Measurements from ENCODE around the gene ZGLP1. TPM values are rescaled to one million over a fixed set of nuclear protein-coding genes. Genes with fewer than 3 reads are reported as not detected.
"Not testable (repeated sequence)": the region's sequence is repeated elsewhere in the genome, so short reads cannot be mapped to it uniquely, and the experiment has no call there.

The ZGLP1 gene
- total and polyA plus RNA-seq, 5 experiments from 2014 or later: 0.27 to 12.2 (median 10.0) TPM; not detected in 2

DNA sequence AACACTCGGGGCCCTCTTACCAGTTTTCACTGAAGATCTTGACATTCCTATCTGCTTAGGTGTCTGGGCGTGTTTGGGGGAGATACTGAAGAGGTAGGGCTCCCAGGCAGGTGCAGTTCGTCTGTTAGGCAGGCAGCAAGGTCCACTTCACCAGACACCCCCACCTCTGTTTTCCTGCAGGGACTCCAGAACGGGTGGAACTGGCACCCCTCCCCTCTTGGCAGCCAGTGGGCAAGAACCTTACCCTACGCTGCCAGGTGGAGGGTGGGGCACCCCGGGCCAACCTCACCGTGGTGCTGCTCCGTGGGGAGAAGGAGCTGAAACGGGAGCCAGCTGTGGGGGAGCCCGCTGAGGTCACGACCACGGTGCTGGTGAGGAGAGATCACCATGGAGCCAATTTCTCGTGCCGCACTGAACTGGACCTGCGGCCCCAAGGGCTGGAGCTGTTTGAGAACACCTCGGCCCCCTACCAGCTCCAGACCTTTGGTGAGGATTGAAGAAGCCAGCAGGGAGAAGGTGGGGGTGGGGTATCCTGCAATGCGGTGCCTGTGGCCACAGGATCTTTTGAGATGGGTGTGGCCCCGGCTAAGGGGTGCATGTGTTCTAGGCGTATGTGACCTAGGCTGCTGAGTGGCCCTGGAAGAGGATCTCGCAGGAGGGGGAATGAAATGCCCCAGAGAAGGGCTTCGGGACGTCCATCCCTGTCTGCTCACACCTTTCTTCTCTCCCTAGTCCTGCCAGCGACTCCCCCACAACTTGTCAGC, 26.1 kb downstream of the ZGLP1 start:
- H3K27ac Mint-ChIP-seq: no peak overlapping the region
- POLR2A ChIA-PET: interaction anchor here (1.1 kb wide), 1 partner anchor 105 kb away, joined by 3 read pairs; no protein-coding TSS in a partner anchor
- DNase-seq (no peak), ATAC-seq (no peak)
- peaks cover 2 to 11% (median 5%) of the 10 kb centered on the region in 5 donors for H3K27me3 Mint-ChIP-seq
- H3K36me3 Mint-ChIP-seq: peaks cover 9 to 42% (median 10%) of the 10 kb centered on the region in 3 donors
- no peaks in the 10 kb centered on the region for H3K9me3 Mint-ChIP-seq
- H3K4me1 Mint-ChIP-seq: peaks cover 15 to 48% (median 30%) of the 10 kb centered on the region in 4 donors
- no peak overlapping the region for H3K4me3 Mint-ChIP-seq

DNA sequence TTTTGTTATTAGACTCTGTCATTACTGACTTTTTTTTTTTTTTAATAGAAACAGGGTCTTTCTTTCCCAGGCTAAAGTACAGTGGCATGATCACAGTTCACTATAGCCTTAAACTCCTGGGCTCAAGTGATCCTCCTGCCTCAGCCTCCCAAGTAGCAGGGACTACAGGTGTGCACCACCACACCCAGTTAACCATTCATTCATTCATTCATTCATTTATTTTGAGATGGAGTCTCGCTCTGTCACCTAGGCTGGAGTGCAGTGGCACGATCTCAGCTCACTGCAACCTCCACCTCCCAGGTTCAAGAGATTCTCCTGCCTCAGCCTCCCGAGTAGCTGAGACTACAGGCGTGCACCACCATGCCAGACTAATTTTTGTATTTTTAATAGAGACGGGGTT, 27.6 kb downstream of the ZGLP1 start:
- peaks cover 12 to 36% (median 17%) of the 10 kb centered on the region in 4 donors for H3K4me1 Mint-ChIP-seq
- H3K9me3 Mint-ChIP-seq, ATAC-seq, DNase-seq, H3K27ac Mint-ChIP-seq, POLR2A ChIA-PET, H3K4me3 Mint-ChIP-seq, H3K27me3 Mint-ChIP-seq: not testable (repeated sequence)
- H3K36me3 Mint-ChIP-seq: peaks cover 9 to 47% (median 13%) of the 10 kb centered on the region in 3 donors

GRCh38 chr19:10279737-10280442, 29.7 kb downstream of the ZGLP1 start:
- Mint-ChIP-seq H3K36me3 (peaks cover under 1 to 49% (median 9%) of the 10 kb centered on the region in 3 donors), H3K27me3 (no peaks in the 10 kb centered on the region), H3K9me3 (no peaks in the 10 kb centered on the region), H3K4me1 (peaks cover 4 to 16% (median 12%) of the 10 kb centered on the region in 4 donors), H3K4me3 (peak overlapping the region in 3 of 10 donors; percentile 21 to 49 (median 35)), H3K27ac (peak overlapping the region in 9 of 10 donors; percentile 14 to 81 (median 68))
- no peak for ATAC-seq
- DNase-seq: no peak
- POLR2A ChIA-PET: interaction anchor here (0.6 to 1.3 kb wide), 3 partner anchors 9 to 686 kb away, joined by 3 to 6 read pairs (median 4); partner anchors contain the start of genes ICAM1 and ICAM5

DNA sequence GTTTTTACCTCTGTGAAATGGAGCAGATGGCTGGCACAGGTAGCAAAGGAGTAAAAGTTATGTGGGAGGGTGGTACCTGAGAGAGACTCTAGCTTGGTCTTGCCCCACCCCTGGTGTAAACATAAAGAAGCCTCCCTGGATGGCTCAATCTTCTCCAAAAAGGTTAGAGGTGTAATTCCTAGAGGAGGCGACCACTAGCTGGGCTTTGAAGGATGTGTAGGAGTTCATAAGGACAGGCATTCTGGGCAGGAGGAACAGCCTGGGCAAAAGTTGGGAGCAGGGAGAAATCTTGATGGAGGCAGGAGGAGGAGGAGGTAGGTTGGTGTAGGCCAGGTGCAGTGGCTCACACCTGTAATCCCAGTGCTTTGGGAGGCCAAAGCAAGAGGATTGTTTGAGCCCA, 30.7 kb downstream of the ZGLP1 start:
- Mint-ChIP-seq H3K9me3 (no peaks in the 10 kb centered on the region), H3K4me1 (peaks cover 6 to 16% (median 14%) of the 10 kb centered on the region in 4 donors), H3K36me3 (peaks cover 0 to 47% (median 4%) of the 10 kb centered on the region in 3 donors), H3K27ac (peak overlapping the region in 2 of 10 donors; percentile 22 to 70), H3K27me3 (no peaks in the 10 kb centered on the region), H3K4me3 (no peak overlapping the region)
- ATAC-seq (no peak), DNase-seq (no peak)
- POLR2A ChIA-PET: interaction anchor here (0.6 kb wide), 1 partner anchor 77 kb away, joined by 4 read pairs; no protein-coding TSS in a partner anchor

DNA sequence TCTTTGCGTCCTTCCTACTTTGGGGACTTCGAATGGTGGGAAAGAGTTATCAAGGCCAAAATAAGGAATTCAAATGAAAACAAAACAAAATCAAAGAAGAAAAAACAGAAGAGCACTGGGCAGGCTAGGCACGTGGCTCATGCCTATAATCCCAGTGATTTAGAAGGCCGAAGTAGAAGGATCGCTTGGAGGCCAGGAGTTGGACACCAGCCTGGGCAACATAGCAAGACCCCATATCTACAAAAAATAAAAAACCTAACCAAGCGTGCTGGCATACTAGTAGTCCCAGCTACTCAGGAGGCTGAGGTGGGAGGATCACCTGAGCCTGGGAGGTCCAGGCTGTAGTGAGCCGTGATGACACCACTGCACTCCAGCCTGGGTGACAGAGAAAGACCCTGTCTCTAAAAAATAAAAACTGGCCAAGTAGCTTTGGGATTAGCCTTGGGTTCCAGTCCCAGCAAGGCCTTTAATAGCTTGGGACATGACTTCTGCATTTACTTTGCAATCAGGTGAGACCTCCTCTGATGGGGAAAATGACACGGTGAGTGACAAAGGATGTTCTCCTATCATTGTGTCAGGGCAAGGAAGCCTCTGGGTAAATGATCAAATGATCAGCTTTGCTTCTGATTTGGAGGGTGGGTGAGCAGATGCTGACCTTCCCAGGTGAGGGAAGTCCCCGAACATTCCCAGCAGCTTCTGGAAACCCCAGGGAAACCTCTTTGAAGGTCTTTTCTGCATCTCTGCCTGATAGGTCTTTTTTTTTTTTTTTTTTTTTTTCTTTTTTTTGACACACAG, 31.6 kb downstream of the ZGLP1 start:
- Mint-ChIP-seq H3K9me3 (no peaks in the 10 kb centered on the region), H3K27me3 (no peaks in the 10 kb centered on the region), H3K4me3 (no peak overlapping the region), H3K36me3 (peaks cover 0 to 39% (median 3%) of the 10 kb centered on the region in 3 donors), H3K4me1 (peaks cover 6 to 17% (median 15%) of the 10 kb centered on the region in 4 donors), H3K27ac (peak overlapping the region in 4 of 10 donors; percentile 15 to 70 (median 51))
- DNase-seq: no peak
- no peak for ATAC-seq
- POLR2A ChIA-PET: no interaction called here

DNA sequence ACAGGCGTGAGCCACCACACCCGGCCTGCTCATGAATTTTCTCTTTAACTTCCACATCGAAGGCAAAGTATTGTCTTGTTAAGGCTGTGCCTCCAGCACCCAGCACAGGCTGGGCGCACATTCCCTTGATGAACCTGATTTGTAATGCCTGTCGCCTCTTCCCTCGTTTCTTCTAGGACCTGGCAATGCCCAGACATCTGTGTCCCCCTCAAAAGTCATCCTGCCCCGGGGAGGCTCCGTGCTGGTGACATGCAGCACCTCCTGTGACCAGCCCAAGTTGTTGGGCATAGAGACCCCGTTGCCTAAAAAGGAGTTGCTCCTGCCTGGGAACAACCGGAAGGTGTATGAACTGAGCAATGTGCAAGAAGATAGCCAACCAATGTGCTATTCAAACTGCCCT, 35.0 kb downstream of the ZGLP1 start:
- Mint-ChIP-seq H3K27ac (peak overlapping the region in 6 of 10 donors; percentile 39 to 81 (median 70)), H3K4me3 (peak overlapping the region in 2 of 10 donors; percentile 17 to 36)
- POLR2A ChIA-PET: no interaction called here

GRCh38 chr19:10271543-10272086, 38.0 kb downstream of the ZGLP1 start:
- Mint-ChIP-seq H3K4me1 (peaks cover 6 to 30% (median 25%) of the 10 kb centered on the region in 4 donors), H3K27me3 (no peaks in the 10 kb centered on the region), H3K27ac (peak overlapping the region; percentile 75 to 92 (median 88)), H3K36me3 (peaks cover 0 to 13% (median 0%) of the 10 kb centered on the region in 3 donors), H3K9me3 (no peaks in the 10 kb centered on the region), H3K4me3 (peak overlapping the region; percentile 76 to 88 (median 84))
- DNase-seq (peak in 1 of 10 donors; percentile 42), ATAC-seq (no peak)
- POLR2A ChIA-PET: interaction anchor here (0.7 to 3.8 kb wide), 13 partner anchors 9 to 165 kb away, joined by 3 to 52 read pairs (median 6); partner anchors contain the start of genes ICAM5, MRPL4, PPAN and RAVER1

More for the DNA sequence above, 35.0 kb downstream of the ZGLP1 start:
- DNase-seq (no peak), ATAC-seq (no peak)
- peaks cover 0 to 26% (median 3%) of the 10 kb centered on the region in 3 donors for H3K36me3 Mint-ChIP-seq
- H3K4me1 Mint-ChIP-seq: peaks cover 6 to 33% (median 26%) of the 10 kb centered on the region in 4 donors
- H3K27me3 Mint-ChIP-seq: no peaks in the 10 kb centered on the region
- H3K9me3 Mint-ChIP-seq: no peaks in the 10 kb centered on the region

DNA sequence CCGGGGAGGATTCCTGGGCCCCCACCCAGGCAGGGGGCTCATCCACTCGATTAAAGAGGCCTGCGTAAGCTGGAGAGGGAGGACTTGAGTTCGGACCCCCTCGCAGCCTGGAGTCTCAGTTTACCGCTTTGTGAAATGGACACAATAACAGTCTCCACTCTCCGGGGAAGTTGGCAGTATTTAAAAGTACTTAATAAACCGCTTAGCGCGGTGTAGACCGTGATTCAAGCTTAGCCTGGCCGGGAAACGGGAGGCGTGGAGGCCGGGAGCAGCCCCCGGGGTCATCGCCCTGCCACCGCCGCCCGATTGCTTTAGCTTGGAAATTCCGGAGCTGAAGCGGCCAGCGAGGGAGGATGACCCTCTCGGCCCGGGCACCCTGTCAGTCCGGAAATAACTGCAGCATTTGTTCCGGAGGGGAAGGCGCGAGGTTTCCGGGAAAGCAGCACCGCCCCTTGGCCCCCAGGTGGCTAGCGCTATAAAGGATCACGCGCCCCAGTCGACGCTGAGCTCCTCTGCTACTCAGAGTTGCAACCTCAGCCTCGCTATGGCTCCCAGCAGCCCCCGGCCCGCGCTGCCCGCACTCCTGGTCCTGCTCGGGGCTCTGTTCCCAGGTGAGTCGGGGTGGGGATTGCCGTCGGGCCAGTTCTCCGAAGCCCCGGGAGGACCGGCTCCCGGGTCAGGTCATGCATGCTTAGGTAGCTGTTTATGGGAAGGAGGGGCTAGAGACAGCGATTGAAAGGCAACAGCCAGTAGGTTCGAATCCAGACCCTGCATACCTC, 38.8 kb downstream of the ZGLP1 start, which contains the start of gene ICAM1:
Gene ICAM1, plus strand, starts transcription at position 505 of the 779 bp plus-strand sequence. Its CDS starts 40 bp downstream, at position 545.
- POLR2A ChIA-PET: interaction anchor here (0.5 to 3.8 kb wide), 23 partner anchors 9 to 164 kb away, joined by 3 to 52 read pairs (median 4); partner anchors contain the start of genes CDC37, ICAM5, MRPL4 and PPAN
- Mint-ChIP-seq H3K4me3 (peak within 1 kb of the TSS; percentile 76 to 88 (median 84)), H3K4me1 (peaks cover 6 to 30% (median 25%) of the 10 kb centered on the region in 4 donors), H3K9me3 (no peaks in the 10 kb centered on the region), H3K27ac (peak within 1 kb of the TSS; percentile 75 to 92 (median 88)), H3K36me3 (peaks cover 0 to 12% (median 0%) of the 10 kb centered on the region in 3 donors), H3K27me3 (no peaks in the 10 kb centered on the region)
- DNase-seq (peak; percentile 41 to 76 (median 60)), ATAC-seq (peak; percentile 61 to 64)

GRCh38 chr19:10270180-10270615, 39.4 kb downstream of the ZGLP1 start:
- peaks cover 0 to 8% (median 0%) of the 10 kb centered on the region in 3 donors for H3K36me3 Mint-ChIP-seq
- H3K27me3 Mint-ChIP-seq: no peaks in the 10 kb centered on the region
- H3K4me1 Mint-ChIP-seq: peaks cover 6 to 30% (median 25%) of the 10 kb centered on the region in 4 donors
- POLR2A ChIA-PET: interaction anchor here (0.7 to 3.8 kb wide), 15 partner anchors 10 to 135 kb away, joined by 3 to 52 read pairs (median 5); partner anchors contain the start of genes CDC37, ICAM5, MRPL4 and RAVER1
- H3K4me3 Mint-ChIP-seq: peak overlapping the region; percentile 76 to 88 (median 84)
- DNase-seq: peak in 8 of 10 donors; percentile 40 to 80 (median 56)
- peak; percentile 56 to 59 for ATAC-seq
- H3K27ac Mint-ChIP-seq: peak overlapping the region; percentile 60 to 92 (median 88)
- H3K9me3 Mint-ChIP-seq: no peaks in the 10 kb centered on the region

DNA sequence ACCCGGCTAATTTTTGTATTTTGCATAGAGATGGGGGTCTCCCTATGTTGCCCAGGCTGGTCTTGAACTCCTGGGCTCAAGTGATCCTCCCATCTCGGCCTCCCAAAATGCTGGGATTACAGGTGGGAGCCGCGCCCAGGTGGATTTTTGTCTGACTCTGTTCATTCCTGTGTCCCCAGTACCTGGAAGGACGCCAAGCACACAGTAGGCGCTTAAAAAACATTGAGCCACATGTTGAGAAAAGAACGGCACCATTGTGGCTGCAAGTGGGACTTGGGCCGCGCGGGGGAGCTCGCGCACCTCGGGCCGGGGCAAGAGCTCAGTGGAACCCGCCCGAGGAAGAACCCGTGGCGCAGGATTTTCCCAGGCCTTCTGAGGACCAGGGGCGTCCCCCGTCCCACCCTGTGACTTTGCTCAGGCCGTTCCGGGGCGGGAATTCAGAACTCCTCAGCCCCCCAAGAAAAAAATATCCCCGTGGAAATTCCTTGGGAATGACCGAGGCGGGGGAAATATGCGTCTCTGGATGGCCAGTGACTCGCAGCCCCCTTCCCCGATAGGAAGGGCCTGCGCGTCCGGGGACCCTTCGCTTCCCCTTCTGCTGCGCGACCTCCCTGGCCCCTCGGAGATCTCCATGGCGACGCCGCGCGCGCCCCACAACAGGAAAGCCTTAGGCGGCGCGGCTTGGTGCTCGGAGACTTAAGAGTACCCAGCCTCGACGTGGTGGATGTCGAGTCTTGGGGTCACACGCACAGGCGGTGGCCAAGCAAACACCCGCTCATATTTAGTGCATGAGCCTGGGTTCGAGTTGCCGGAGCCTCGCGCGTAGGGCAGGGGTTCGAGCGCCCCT, 40.1 kb downstream of the ZGLP1 start:
- Mint-ChIP-seq H3K9me3 (no peaks in the 10 kb centered on the region), H3K27ac (peak overlapping the region; percentile 72 to 92 (median 88)), H3K4me1 (peaks cover 4 to 30% (median 25%) of the 10 kb centered on the region in 4 donors), H3K36me3 (peaks cover 0 to 2% (median 0%) of the 10 kb centered on the region in 3 donors), H3K4me3 (peak overlapping the region; percentile 76 to 88 (median 84)), H3K27me3 (no peaks in the 10 kb centered on the region)
- ATAC-seq (peak; percentile 75 to 76), DNase-seq (peak; percentile 73 to 91 (median 85))
- POLR2A ChIA-PET: interaction anchor here (0.6 to 3.8 kb wide), 11 partner anchors 10 to 134 kb away, joined by 3 to 52 read pairs (median 6); partner anchors contain the start of genes CDC37, ICAM5, RAVER1 and TYK2
